Activated T-cell treated with anti-CD3 and anti-CD28 coated beads, Interleukin-2, amount 50 U/mL, for 48 hours (primary cell): ENCODE results near the gene TRERF1.

Source experiments
- DNase-seq, 2 experiments: peaks; one replicate each; pipeline ENCODE4 v3.0.0-alpha.2; 2020

Gene TRERF1

DNA sequence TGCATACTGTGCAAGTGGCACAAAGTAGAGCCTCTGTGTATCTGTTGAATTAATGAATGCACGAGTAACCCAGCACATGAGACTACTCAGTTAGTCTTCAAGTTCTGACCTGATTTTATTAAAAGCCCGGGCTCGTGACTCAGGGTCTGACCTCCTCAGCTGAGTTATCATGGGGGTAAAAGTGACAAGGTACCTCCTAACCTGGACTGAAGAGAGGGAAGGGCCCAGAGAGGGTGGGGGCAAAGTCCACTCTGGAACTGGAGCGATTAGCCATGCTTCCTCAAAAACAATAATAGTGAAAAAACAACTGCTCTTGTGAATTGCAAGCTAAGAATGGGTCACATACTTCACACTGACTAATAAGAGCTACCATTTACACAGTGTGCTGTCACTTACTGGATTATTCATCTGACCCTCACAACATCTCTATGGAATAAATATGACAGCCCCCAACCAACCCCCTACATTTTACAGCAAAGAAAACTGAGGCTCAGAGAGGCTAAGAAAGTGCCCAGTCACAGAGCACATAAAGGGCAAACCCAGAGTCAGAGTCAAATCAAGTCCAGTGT, 26.7 kb downstream of the TRERF1 start:
- peak in 1 of 2 experiments; percentile 20 for DNase-seq

DNA sequence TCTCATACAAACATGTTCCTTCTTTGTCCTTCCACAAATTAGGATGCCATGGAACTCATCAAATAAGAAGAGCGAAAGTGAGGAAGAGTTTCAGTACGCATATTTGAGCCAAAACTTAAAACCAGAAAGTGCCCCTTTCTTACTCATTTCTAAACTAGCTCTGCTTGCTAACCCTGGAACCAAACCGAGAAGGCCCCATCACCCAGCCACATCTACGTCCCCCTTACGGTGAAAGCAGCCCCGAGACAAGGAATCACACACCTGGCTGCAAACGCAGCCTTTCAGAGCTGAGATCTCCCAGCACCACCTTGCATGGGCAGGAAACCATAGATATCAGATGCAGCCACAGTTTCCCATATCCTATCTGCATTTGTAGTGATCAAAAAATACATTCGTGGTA, 28.5 kb downstream of the TRERF1 start:
- peak; percentile 62 to 70 for DNase-seq

GRCh38 chr6:42420741-42421140, 31.0 kb downstream of the TRERF1 start:
- DNase-seq: peak; percentile 7 to 11

DNA sequence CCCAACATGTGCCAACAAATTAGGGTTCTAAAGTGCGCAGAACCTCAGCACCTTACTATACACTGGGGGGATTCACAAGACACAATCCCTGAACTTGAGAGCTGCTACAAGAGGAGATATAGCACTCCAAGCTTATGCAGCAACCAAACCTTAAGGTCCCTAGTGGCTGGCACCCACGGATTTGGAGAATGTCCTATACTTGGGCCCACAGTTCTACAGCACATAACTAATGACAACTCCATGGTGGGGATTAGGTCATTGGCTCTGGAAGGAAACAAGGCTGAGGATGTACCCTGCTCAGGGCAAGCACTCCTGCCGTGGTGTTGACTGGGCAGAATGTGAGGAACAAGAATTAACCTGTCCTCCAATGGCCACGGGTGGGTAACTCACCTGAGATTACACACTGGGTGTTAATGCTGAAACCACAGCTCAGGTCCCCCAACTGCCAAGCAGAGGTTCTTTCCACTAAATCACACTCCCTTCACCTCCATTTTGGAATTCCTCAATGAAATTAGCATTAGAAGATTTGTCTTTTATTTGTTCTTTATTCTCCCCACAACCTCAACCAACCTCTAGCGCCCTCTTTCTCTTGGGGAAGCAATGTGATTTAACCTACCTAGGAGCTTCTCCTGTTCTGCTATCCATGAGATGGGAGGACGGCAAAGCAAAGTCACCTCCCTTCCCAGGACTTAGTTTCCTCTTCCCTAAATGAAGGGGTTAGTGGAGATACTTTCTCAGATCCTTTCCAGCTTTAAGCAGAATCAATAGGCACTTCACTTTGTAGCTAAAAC, 32.0 kb downstream of the TRERF1 start:
- peak; percentile 15 to 16 for DNase-seq

- no peak for DNase-seq
Observed at GRCh38 chr6:42418724-42419123, 33.0 kb downstream of the TRERF1 start.

- peak; percentile 57 to 65 for DNase-seq
Observed at GRCh38 chr6:42417641-42418112, 34.0 kb downstream of the TRERF1 start.

DNA sequence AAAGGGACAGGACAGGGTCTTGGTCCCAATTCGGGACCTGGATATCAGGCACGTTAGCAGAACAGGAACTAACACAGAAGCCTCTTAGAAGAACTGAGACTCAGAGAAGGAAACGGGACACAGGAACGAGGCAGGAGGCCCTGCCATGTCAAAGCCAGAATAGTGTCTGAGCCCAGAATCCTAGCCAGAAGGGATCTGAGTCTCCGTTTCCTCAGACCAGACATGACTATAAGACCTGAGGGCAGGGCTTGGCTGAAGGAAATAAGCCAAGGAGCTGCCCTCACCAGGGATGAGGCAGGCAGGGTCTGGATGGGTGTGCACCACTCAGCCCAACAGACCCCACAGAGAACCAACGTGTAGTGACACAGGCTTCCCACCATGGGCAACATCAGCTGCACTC, 40.3 kb downstream of the TRERF1 start:
- DNase-seq: peak; percentile 15 to 16

GRCh38 chr6:42410861-42411260, 40.9 kb downstream of the TRERF1 start:
- DNase-seq: peak; percentile 11 to 12

GRCh38 chr6:42409581-42409980, 42.1 kb downstream of the TRERF1 start:
- no peak for DNase-seq

DNA sequence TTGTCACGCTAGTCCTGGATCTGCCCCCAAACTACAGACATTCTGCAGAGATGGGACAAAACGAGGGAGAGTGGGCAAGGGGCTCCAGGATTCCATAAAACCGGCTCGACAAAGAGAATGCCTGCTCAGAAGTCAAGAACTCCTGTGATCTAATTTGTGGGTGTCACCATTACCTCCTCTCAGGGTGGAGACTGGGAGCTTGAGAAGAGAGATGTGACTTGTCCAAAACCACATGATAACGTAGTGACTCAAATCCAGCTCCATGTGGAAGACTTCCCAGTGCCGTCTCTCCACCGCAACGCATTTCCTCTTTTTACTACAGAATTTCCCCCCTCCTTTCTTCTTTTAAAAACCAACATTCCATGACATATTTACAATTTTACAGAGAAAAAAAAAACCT, 44.3 kb downstream of the TRERF1 start:
- peak in 1 of 2 experiments; percentile 30 for DNase-seq

GRCh38 chr6:42406306-42407280, 45.1 kb downstream of the TRERF1 start:
- peak in 1 of 2 experiments; percentile 17 for DNase-seq

DNA sequence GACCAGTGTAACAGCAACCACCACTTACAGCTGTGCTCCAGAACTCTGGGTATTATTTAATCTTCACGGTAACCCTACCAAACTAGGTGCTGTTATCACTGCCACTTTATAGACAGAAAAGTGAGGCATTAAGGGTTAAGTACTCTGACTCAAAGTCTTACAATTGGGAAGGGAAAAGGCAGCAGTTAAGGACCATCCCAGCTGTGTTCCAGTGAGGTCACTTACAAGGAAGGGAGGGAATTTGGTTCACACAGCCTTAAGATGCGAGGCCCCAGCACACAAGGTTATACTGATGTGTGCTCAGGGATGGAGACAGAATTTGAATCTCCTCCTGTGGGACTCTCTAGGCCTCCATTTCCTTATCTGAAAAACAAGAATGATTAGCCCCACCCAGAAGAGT, 46.7 kb downstream of the TRERF1 start:
- peak; percentile 11 to 15 for DNase-seq

DNA sequence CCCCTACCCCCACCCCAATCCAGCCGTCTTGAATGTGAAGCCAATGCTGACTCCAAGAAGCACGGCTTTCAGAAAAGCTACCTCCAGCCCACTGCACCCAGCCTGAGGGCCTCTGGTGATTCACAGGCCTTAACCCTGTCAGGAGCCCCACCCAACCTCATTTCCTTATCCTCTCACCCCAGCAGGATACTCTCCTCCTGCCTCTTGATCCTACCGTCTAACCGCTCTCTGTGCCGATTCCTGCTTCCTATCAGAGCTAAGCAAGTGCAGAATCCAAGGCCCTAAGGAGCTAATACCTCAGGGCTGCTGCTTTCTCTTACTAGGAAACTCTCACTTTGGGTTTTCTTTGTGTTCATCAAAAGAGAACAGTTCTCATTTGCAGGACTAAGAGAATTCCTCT, 47.2 kb downstream of the TRERF1 start:
- peak; percentile 54 to 62 for DNase-seq

GRCh38 chr6:42403831-42404230, 47.9 kb downstream of the TRERF1 start:
- DNase-seq: peak; percentile 16 to 17

GRCh38 chr6:42403421-42403820, 48.3 kb downstream of the TRERF1 start:
- DNase-seq: peak; percentile 17 to 18

DNA sequence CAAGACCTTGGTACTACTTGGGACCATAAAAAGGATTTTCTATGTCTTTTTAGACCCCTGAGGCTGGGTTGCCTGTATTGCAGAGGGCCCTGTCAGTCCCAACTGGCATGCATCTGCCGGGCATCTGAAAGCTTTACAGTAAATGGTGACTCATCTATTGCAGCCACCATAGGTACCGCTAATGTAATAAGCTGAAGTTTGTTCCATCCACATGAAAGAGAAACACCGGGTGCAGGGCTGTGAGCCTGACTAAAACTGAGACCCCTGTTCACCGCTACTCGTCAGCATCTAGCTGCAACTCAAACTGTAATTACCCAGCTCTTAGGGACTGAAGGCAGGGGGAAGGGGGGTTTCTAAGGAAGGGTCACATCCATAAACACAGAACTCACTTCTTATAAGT, 49.5 kb downstream of the TRERF1 start:
- DNase-seq: peak; percentile 63 to 71

DNA sequence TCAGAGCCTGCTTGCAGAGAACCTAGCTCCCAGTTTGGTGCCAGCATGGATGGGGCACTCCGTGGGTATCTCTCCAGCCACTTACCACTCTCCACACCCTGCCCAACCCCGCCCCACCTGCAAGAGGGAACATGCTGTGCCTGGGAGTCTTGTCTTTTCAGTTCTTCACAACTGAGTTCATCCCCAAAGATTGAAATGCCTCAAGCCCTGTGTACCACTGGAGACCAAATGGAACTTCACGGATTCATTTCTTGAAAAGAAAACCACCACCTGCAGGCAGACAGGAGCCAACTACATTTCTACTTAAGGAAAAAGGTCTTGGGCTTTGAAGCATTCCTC, 50.1 kb downstream of the TRERF1 start:
- peak; percentile 22 to 30 for DNase-seq

GRCh38 chr6:42400886-42401612, 50.7 kb downstream of the TRERF1 start:
- DNase-seq: peak in 1 of 2 experiments; percentile 15

DNA sequence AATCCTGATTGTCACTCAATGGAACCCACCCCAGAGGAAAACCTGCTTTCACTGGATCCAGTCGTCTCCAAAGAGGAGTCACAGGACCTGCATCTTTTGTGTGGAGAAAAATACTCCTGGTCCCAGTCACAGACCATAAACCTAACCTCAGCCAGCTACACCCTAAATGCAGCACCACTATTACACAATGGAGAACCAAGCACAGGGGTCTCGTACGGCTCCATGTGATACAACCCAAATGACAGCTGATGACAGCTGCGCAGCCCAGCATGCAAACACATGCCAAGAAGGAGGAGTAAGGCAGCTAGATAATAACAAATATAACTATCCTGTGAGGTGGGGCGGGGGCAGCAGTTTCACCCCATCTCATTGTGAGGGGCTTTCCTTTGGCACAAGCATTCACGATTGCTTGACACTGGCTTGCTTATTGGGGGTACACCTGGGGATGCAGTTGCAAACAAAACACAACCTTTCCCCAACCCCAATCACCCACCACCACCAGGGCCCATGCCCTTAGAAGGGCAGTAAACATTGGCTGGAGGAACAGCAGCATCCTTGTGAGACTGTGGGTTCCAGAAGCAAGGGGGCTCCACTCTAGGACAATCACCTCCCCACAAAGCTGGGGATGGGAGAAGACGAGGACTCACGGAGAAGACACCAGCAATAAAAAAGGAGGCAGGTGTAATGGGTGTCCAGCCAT, 51.5 kb downstream of the TRERF1 start:
- DNase-seq: peak; percentile 10 to 19

- peak; percentile 40 to 50 for DNase-seq
Observed at GRCh38 chr6:42396720-42397119, 55.0 kb downstream of the TRERF1 start.

DNA sequence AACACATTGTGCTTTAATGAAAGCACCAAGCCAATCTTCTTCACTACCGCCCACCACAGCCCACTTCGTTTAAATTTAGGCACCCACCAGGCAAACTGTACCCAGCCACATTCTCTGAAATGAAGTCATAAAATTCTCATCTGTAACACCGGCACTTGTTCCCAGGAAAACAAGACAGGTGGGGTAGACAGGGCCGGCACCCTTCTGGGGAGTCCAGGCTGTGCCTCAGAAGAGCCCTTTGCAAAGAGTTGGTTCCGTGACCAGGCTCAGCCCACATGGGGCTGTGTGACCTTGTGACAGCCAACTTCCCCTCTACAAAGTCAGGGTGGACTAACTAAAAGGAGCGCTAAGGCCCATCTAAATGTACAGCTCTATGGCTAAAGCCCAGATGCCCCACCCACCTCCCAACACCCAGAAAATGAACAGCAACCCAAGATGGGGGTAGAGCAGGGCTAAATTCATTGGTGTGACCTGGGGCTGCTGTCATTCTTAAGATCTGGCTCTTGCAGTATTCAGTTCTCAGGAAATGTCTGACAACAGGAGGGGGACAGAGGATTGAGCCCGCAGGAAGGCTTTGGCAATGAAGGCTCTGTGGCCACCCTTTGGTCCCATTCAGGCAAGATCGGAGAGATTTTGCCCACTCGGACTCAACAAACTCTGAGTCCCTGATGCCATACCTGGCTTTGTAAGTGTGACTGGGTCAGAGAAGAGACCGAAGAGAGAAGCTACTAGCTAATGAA, 56.7 kb downstream of the TRERF1 start:
- DNase-seq: peak; percentile 40 to 46
